ENCODE measurements around the gene SUFU. TPM values are rescaled to one million over a fixed set of nuclear protein-coding genes. Genes with fewer than 3 reads are reported as not detected.
A peak's percentile ranks its signal among the peaks of the same experiment; 100 is the strongest.
"Not testable (repeated sequence)": the region's sequence is repeated elsewhere in the genome, so short reads cannot be mapped to it uniquely, and the experiment has no call there.

SUFU gene
- 14.6 TPM for polyA plus RNA-seq (ENCODE audit: insufficient read length)

- peak; percentile 95 for DNase-seq (ENCODE audit: low read depth)
Observed at GRCh38 chr10:102503264-102504178, at the start of gene SUFU. Gene SUFU (plus strand): TSS chr10:102503972. CDS start chr10:102504153, 181 bp downstream.

- DNase-seq (ENCODE audit: low read depth): not testable (repeated sequence)
Observed at GRCh38 chr10:102454662-102455487, 48.9 kb upstream of the SUFU start.

GRCh38 chr10:102455893-102456471 is 47.8 kb upstream of the SUFU start:
- DNase-seq (ENCODE audit: low read depth): no peak

DNA sequence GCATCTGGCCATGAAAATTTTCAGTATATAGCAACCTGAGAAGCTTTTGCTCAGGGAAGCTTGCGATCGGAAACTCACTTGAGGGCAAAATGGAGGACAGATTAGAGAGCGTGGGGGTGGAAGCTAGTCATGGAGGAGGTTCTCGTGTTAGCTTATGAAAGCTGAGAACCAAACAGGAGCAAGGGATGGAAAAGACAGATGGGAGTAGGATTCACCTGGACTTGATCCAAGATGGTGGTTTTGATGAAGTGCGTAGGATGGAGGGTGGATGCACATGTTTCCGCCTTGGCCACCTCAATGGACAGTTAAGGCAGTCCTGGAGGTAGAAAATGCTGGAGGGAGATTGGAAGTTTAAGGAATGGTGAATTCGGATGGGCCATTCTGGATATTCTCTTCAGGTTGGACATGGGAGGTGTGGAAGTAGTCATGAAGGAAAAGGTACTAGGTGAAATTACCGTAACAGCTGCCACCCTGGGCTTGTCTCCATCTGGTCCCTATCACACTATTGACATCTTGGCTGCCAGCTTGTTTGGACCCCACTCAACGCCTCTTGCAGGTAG is 46.1 kb upstream of the SUFU start:
- DNase-seq (ENCODE audit: low read depth): no peak

DNA sequence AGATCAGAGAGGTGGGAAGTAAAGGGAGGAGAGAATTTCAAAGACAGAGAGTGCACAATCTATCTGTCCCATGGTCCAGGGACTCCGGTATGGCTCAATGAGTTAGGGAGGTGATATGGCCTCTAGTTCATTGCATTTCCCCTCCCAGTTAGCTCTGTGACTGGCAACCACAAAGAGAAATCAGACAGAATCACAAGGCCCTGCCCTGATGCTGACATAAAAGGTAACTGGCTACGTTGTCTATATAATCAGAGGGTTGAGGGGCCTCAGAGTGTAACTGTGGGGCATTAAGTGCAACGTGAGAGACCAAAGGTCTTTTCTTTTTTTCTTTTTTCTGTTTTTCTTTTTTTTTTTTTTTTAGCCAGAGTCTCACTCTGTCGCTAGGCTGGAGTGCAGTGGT is 45.1 kb upstream of the SUFU start:
- no peak for DNase-seq (ENCODE audit: low read depth)

DNA sequence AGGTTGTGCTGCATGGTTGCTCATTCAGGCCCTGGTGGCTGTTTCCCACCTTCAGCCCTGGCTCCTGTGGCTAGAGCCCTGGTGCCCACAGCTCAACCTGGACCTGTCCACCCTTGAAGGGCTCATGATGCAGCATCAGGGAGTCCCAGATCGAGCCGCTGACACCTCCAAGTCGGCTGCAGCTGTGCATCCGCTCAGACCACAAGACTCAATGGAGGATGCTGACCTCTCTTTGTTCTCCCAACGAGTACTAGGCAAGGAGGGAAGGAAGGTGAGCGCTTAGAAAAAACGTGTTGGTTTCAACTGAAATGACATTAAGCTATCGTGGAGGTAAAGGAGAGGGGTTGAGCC is 43.0 kb upstream of the SUFU start:
- no peak for DNase-seq (ENCODE audit: low read depth)

GRCh38 chr10:102461187-102462054 is 42.4 kb upstream of the SUFU start:
- no peak for DNase-seq (ENCODE audit: low read depth)

- DNase-seq (ENCODE audit: low read depth): no peak
Observed at GRCh38 chr10:102462512-102463054, 41.2 kb upstream of the SUFU start.

DNA sequence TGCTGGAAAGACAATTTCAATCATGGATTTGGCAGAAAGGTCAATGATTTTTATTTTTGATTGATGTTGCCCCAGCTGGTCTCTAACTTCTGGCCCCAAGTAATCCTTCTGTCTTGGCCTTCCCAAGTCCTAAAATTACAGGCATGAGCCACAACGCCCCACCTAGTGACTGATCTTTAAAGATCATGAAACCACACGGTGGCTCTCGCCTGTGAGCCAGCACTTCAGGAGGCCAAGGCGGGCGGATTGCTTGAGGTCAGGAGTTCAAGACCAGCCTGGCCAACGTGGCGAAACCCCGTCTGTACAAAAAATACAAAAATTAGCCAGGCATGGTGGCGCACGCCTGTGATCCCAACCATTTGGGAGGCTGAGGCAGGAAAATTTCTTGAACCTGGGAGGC is 39.8 kb upstream of the SUFU start:
- no peak for DNase-seq (ENCODE audit: low read depth)

DNA sequence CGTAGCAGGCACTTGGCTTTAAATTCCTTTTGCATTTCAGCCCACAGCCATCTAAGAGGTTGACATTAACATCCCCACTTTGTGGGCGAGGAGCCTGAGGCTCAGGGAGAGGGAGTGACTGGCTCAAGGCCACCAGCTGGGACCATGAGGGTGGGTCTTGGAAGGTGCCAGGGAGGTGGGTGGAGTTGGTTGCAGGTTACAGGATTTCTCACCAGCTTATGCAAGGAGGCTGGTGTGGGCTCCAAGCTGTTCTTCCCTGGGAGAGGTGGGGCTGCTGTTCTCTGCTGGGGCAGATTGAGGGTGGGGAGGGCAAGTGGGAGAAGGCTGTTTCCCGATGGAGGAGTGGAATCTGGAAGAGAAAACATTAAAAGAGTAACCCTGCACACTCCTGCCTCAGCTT is 38.3 kb upstream of the SUFU start:
- no peak for DNase-seq (ENCODE audit: low read depth)

- DNase-seq (ENCODE audit: low read depth): no peak
Observed at GRCh38 chr10:102467318-102467717, 36.5 kb upstream of the SUFU start.

- DNase-seq (ENCODE audit: low read depth): no peak
Observed at GRCh38 chr10:102467971-102468438, 35.8 kb upstream of the SUFU start.

DNA sequence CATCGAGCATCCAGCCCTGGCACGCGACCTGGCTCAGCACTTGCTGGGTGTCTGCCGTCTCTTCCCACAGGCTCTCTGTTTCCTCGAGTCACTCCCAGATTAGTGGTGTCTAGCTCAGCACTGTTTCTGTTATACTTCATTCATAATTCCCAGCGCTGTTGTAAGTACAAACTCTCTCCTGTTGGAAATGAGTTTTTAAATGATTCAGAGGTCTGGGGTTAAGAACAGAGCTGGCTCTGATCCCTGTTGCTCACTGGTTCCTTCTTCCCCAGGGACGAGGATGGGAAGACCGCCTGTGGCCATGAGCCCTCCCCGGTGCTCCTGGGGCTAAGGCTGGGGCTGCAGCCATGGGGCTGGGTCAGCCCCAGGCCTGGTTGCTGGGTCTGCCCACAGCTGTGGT is 35.1 kb upstream of the SUFU start:
- DNase-seq (ENCODE audit: low read depth): no peak

DNA sequence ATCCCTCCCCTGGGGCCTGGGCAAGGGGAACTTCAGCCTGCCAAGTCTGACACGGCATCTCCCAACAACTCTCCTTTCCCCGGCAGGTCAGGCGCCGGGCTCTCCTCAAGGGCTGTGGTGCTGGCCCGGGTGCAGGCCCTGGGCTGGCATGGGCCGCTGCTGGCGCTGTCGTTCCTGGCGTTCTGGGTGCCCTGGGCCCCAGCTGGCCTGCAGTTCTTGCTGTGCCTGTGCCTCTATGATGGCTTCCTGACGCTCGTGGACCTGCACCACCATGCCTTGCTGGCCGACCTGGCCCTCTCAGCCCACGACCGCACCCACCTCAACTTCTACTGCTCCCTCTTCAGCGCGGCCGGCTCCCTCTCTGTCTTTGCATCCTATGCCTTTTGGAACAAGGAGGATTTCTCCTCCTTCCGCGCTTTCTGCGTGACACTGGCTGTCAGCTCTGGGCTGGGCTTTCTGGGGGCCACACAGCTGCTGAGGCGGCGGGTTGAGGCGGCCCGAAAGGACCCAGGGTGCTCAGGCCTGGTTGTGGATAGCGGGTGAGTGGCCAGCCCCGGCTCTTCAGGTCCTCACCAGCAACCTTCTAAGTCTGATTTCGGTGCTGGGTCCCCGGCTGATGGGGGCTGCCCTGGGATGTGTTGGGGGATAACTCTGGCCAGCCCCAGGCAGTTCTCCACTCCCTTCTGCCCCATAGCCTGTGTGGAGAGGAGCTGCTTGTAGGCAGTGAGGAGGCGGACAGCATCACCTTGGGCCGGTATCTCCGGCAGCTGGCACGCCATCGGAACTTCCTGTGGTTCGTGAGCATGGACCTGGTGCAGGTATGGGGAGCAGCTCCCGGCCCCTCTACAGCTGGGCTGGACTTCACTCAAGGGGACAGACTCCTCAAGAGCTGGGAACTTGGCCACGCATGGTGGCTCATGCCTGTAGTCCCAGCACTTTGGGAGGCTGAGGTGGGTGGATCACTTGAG is 32.9 kb upstream of the SUFU start:
- no peak for DNase-seq (ENCODE audit: low read depth)

DNA sequence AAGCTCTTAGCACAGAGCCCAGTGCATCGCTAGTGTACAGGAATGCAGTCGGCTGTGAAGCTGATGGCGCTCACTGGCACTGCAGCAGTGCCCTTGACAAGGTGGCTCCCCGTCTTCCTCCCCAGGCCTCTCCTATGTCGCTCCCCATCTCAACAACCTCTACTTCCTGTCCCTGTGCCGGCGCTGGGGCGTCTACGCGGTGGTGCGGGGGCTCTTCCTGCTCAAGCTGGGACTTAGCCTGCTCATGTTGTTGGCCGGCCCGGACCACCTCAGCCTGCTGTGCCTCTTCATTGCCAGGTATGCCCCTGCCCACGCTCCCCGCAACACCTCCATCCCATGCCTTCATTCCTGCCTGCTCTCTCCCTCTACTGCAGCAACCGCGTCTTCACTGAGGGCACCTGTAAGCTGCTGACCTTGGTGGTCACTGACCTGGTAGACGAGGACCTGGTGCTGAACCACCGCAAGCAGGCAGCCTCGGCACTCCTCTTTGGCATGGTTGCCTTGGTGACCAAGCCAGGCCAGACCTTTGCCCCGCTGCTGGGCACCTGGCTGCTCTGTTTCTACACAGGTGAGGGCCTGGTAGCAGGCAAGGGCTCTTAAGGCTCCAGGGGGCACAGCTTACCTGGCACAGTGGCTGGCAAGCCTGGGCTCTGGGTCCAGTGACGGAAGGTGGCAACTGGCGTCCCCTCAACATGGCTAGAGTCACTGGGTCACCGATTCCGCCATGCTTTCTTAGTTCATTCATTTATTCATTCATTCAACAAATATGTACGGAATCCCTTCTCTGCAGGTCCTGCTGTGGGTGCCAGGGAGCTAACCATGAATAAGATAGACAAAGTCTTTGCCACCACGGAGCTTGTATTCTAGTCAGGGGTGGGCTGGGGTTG is 30.1 kb upstream of the SUFU start:
- no peak for DNase-seq (ENCODE audit: low read depth)

GRCh38 chr10:102475451-102476040 is 28.2 kb upstream of the SUFU start:
- no peak for DNase-seq (ENCODE audit: low read depth)

DNA sequence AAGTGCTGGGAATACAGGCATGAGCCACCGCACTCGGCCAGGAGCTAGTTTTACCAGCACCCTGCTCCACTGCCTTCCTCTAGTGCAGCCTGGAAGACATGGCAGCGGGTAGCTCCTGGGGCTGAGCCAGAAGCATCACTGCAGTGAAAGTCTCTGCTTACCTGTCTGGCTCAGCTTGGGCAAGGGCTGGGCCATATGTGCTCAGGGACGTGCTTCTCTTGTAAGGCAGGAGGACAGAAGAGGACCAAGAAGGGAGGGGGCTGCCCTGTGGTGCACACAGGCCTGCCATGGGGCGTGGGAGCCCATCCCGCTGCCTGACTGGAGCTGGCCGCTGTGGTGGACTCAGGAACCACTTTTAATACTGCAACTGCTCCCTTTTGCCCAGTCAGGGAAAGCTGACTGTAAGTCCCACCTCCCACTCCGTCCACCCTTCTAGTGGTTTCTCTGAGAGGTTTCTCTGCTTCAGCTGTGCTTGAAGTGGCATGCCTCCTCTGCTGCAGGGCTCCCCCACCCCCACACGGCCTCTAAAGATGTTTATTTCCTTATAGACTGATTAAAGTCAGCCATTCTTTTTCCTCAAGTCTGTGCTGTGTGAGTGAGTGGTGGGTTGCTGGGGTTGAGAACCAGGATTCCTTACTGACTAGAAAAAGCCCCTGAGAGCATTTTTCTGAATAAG is 27.2 kb upstream of the SUFU start:
- no peak for DNase-seq (ENCODE audit: low read depth)
